K562 (cell line): ENCODE data around the gene TCF21. TPM values are rescaled to one million over a fixed set of nuclear protein-coding genes. Genes with fewer than 3 reads are reported as not detected.
"Not testable (repeated sequence)": the region's sequence is repeated elsewhere in the genome, so short reads cannot be mapped to it uniquely, and the experiment has no call there.

Experiments
- ATAC-seq: fragments of 200-7000 bp; cut with Tn5 transposase; 3 replicates; pipeline ENCODE4 v1.9.1; 2020; ENCODE audit warnings: moderate library complexity
- BruUV-seq: library from RNA; stranded (reverse); fragments of 400-500 nt; replicated peaks from 2 replicates; lab custom pipeline; 2021; lab: Mats Ljungman, UMichigan
- CTCF ChIA-PET: fragments of 300-600 bp; formaldehyde crosslinking; extraction: SDS; loops from one replicate; lab custom pipeline; 2021; ENCODE audit warnings: low intra/inter-chr PET ratio; lab: Yijun Ruan, JAX
- POLR2A ChIA-PET: fragments of 300-600, 350-650 bp; sonication (Branson Sonifier 250); formaldehyde crosslinking; extraction: SDS; loops from one replicate; lab custom pipeline; 2021; ENCODE audit warnings: antibody characterized with exemption, inconsistent platforms; lab: Yijun Ruan, JAX
- DNase-seq, 4 experiments: peaks; one replicate each; pipeline versions ENCODE4 v3.0.0 to v3.0.0-alpha.2; 2011 to 2018; ENCODE audit warnings: low spot score in 3 of 4, mixed read lengths in 3 of 4; ENCODE audit errors: extremely low read depth in 1 of 4
- FAIRE-seq: peaks from 2 replicates; lab custom pipeline; 2011; peaks lifted over from hg19 to GRCh38; lab: Jason Lieb, UNC
- H2AFZ ChIP-seq: 2 replicates; pipeline ENCODE4 v1.6.0; 2011; ENCODE audit warnings: low read depth, low read length, control low read depth, inconsistent platforms
- H3K27ac ChIP-seq: fragments of 200-600 bp; 3 replicates; pipeline ENCODE4 v1.8.0; 2011; ENCODE audit warnings: low read depth, mild to moderate bottlenecking, control low read depth, inconsistent platforms, low read length, moderate library complexity, mixed read lengths; ENCODE audit errors: extremely low read depth
- H3K27me3 ChIP-seq, 2 experiments: fragments of 300-600 bp in 1 of 2; 2 replicates in 1 of 2; 3 replicates in 1 of 2; pipeline versions ENCODE4 v1.6.0 to v1.8.0; 2011; ENCODE audit warnings: inconsistent platforms in 2 of 2, low read length in 2 of 2, mild to moderate bottlenecking in 1 of 2, mixed read lengths in 1 of 2, moderate library complexity in 1 of 2; ENCODE audit not compliant: control insufficient read depth in 2 of 2, insufficient read depth in 2 of 2
- H3K36me3 ChIP-seq: fragments of 300-600 bp; 3 replicates; pipeline ENCODE4 v1.8.0; 2011; ENCODE audit warnings: mild to moderate bottlenecking, low read length, inconsistent platforms; ENCODE audit not compliant: control insufficient read depth, insufficient read depth
- H3K4me1 ChIP-seq, 2 experiments: fragments of 200-600 bp in 1 of 2; replicated peaks in 1 of 2; 2 replicates in 1 of 2; 3 replicates in 1 of 2; pipeline versions ENCODE4 v1.5.1 to v1.8.0; 2011; ENCODE audit warnings: inconsistent platforms in 2 of 2, low read length in 2 of 2, mild to moderate bottlenecking in 1 of 2, mixed read lengths in 1 of 2, moderate library complexity in 1 of 2; ENCODE audit not compliant: control insufficient read depth in 2 of 2, insufficient read depth in 2 of 2
- H3K4me2 ChIP-seq: 2 replicates; pipeline ENCODE4 v1.6.1; 2011; ENCODE audit warnings: low read length, control low read depth, inconsistent platforms, mixed read lengths; ENCODE audit not compliant: insufficient read depth
- H3K4me3 ChIP-seq: fragments of 200-600 bp; sonication (generic), shearing (Covaris generic); 2 replicates; pipeline ENCODE4 v1.5.1; 2016; ENCODE audit warnings: control low read depth, inconsistent platforms
- H3K79me2 ChIP-seq: fragments of 200-600 bp; 3 replicates; pipeline ENCODE4 v1.8.0; 2011; ENCODE audit warnings: low read length, inconsistent platforms; ENCODE audit not compliant: control insufficient read depth, insufficient read depth
- H3K9ac ChIP-seq, 2 experiments: 2 replicates each; pipeline versions ENCODE4 v1.6.0 to v1.6.1; 2011; ENCODE audit warnings: low read depth in 2 of 2, low read length in 2 of 2, control low read depth in 1 of 2, inconsistent platforms in 1 of 2, mild to moderate bottlenecking in 1 of 2, mixed read lengths in 1 of 2; ENCODE audit not compliant: insufficient read depth in 1 of 2
- H3K9me1 ChIP-seq: one replicate; pipeline ENCODE4 v1.6.0; 2011; ENCODE audit warnings: inconsistent platforms, mild to moderate bottlenecking, low read length, moderate library complexity; ENCODE audit not compliant: control insufficient read depth, insufficient read depth
- H3K9me3 ChIP-seq: replicated peaks from 2 replicates; pipeline ENCODE4 v1.5.1; 2011; ENCODE audit warnings: low read depth, low read length, inconsistent platforms; ENCODE audit not compliant: control insufficient read depth, insufficient read depth
- H4K20me1 ChIP-seq: replicated peaks from 2 replicates; pipeline ENCODE4 v1.6.1; 2011; ENCODE audit warnings: low read length, inconsistent platforms, mixed read lengths; ENCODE audit not compliant: control insufficient read depth, insufficient read depth
- BCOR ChIP-seq: fragments of 450-650 bp; IDR thresholded peaks from 2 replicates; pipeline ENCODE4 v1.6.1; 2016
- CC2D1A ChIP-seq: fragments of 450-650 bp; IDR thresholded peaks from 2 replicates; pipeline ENCODE4 v1.6.1; 2017; ENCODE audit warnings: mild to moderate bottlenecking
- NFIC ChIP-seq: fragments of 450-650 bp; IDR thresholded peaks from 2 replicates; pipeline ENCODE4 v1.6.1; 2017; ENCODE audit warnings: mild to moderate bottlenecking, inconsistent platforms
- ZNF146 ChIP-seq: IDR thresholded peaks from one replicate; pipeline ENCODE4 v1.6.1; 2018; ENCODE audit warnings: missing compliant biosample characterization; ENCODE audit not compliant: unreplicated experiment
- WGBS: fragments of 100-300 bp; shearing (Covaris generic); methylation state at CpG from one replicate; pipeline ENCODE4 v1.1.6; 2016; ENCODE audit warnings: low coverage, mixed read lengths; ENCODE audit not compliant: insufficient coverage; ENCODE audit errors: missing lambda C conversion rate; 5-methylcytosine and 5-hydroxymethylcytosine counted together
- in situ Hi-C: fragments of 300-500 bp; cut with MboI; formaldehyde crosslinking; loops from 4 replicates; pipeline ENCODE4 v1.15.0; 2018; ENCODE audit warnings: inconsistent platforms, mixed read lengths
- intact Hi-C: fragments of 100-400 bp; cut with micrococcal nuclease; formaldehyde crosslinking; loops from 2 replicates; pipeline ENCODE4 v1.14.2; 2022
- polyA plus RNA-seq, 8 experiments: library from polyadenylated mRNA; depleted of rRNA in 4 of 8; stranded (reverse) in 5 of 8; unstranded in 3 of 8; fragments of >200 nt; fragmentation: Nextera tagmentation in 2 of 8; fragmentation: Illumina TruSeq in 1 of 8; extraction: Ambion mirVana in 2 of 8; extraction: Trizol in 1 of 8; gene quantifications; 2 replicates each; pipeline versions ENCODE4 v1.2.1 to v1.2.3, GENCODE V29; 2011 to 2014; ENCODE audit warnings: inconsistent platforms in 1 of 8, missing spikeins in 1 of 8
- total RNA-seq, 7 experiments: library from RNA; depleted of rRNA in 6 of 7; stranded (reverse); fragments of >200 nt in 6 of 7; fragmentation: Illumina TruSeq in 2 of 7; extraction: Trizol in 2 of 7; gene quantifications; 2 replicates each; pipeline versions ENCODE4 v1.2.1 to v1.2.3, GENCODE V29; 2011 to 2021; ENCODE audit warnings: low replicate concordance in 1 of 7
- TF ChIP-seq, protein P1 (sequence below), 3 experiments: IDR thresholded peaks in 2 of 3; conservative IDR thresholded peaks in 1 of 3; 2 replicates each; pipeline ENCODE4 v1.5.1; 2011 to 2012; ENCODE audit warnings: low read length in 3 of 3, mild to moderate bottlenecking in 3 of 3, control low read depth in 2 of 3, improper control_type of control experiment in 1 of 3, inconsistent platforms in 1 of 3, low read depth in 1 of 3, mixed read lengths in 1 of 3, moderate library complexity in 1 of 3; ENCODE audit not compliant: insufficient read depth in 2 of 3

The TCF21 gene
- total and polyA plus RNA-seq, 9 of the 15 experiments (the other 6 are each of a cell fraction or from before 2014, with no cell fraction given): not detected

DNA sequence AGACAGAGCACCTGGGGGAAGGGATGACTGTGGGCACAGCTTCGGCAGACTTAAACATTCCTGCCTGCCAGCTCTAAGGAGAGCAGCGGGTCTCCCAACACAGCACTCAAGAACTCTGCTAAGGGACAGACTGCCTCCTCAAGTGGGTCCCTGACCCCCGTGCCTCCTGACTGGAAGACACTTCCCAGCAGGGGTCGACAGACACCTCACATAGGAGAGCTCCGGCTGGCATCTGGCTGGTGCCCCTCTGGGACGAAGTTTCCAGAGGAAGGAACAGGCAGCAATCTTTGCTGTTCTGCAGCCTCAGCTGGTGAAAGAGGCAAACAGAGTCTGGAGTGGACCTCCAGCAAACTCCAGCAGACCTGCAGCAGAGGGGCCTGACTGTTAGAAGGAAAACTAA, 42.3 kb downstream of the TCF21 start (continued):
- TF ChIP-seq, protein P1, sequence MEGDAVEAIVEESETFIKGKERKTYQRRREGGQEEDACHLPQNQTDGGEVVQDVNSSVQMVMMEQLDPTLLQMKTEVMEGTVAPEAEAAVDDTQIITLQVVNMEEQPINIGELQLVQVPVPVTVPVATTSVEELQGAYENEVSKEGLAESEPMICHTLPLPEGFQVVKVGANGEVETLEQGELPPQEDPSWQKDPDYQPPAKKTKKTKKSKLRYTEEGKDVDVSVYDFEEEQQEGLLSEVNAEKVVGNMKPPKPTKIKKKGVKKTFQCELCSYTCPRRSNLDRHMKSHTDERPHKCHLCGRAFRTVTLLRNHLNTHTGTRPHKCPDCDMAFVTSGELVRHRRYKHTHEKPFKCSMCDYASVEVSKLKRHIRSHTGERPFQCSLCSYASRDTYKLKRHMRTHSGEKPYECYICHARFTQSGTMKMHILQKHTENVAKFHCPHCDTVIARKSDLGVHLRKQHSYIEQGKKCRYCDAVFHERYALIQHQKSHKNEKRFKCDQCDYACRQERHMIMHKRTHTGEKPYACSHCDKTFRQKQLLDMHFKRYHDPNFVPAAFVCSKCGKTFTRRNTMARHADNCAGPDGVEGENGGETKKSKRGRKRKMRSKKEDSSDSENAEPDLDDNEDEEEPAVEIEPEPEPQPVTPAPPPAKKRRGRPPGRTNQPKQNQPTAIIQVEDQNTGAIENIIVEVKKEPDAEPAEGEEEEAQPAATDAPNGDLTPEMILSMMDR (IDR thresholded peaks at IDR 0.05 in 2 of 3, conservative IDR thresholded peaks at IDR 0.05 in 1 of 3; ENCODE audit: insufficient read depth in 2 of 3, low read depth in 1 of 3, low read length in 3 of 3): peak in 2 of 3 experiments; percentile 39 to 45; a peak in 2 of 6 replicates
- peak; percentile 54; the same call in 1 of the 2 replicates for TF ChIP-seq CC2D1A

DNA sequence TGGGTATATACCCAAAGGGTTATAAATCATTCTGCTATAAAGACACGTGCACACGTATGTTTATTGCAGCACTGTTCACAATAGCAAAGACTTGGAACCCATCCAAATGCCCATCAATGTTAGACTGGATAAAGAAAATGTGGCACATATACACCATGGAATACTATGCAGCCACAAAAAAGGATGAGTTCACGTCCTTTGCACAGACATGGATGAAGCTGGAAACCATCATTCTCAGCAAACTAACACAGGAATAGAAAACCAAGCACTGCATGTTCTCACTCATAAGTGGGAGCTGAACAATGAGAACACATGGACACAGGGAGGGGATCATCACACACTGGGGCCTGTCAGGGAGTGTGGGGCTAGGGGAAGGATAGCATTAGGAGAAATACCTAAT, 47.4 kb downstream of the TCF21 start:
- TF ChIP-seq ZNF146 (CRISPR knock-in tag) (peak; percentile 95), NFIC (0 out of 2 replicates have a peak, but pooled peaks have one; percentile 7), BCOR (peak; percentile 70)
- TF ChIP-seq, all 486 proteins: peak for 3; not testable (repeated sequence) for 483
- 61% methylated on average over 3 of the region's 3 CpGs for WGBS
- H3K4me2 ChIP-seq, ATAC-seq, FAIRE-seq, H3K4me1 ChIP-seq, H3K79me2 ChIP-seq, H3K27ac ChIP-seq, H3K27me3 ChIP-seq, intact Hi-C loops, H3K9ac ChIP-seq, H3K36me3 ChIP-seq, H4K20me1 ChIP-seq, in situ Hi-C loops, H3K9me3 ChIP-seq, H2AFZ ChIP-seq, H3K9me1 ChIP-seq, H3K4me3 ChIP-seq, BruUV-seq, DNase-seq: not testable (repeated sequence)
- ChIA-PET CTCF (interaction anchor here (0.6 kb wide), 2 partner anchors 89 to 1408 kb away, joined by 3 read pairs; no protein-coding TSS in a partner anchor), POLR2A (interaction anchor here (1.1 kb wide), 1 partner anchor 37 kb away, joined by 3 read pairs; no protein-coding TSS in a partner anchor)
